HUES64 (cell line): Measurements from ENCODE around the gene CNTNAP2.
"Not testable (repeated sequence)": the region's sequence is repeated elsewhere in the genome, so short reads cannot be mapped to it uniquely, and the experiment has no call there.

Experiments
- H3K27ac ChIP-seq: 2 replicates; pipeline ENCODE4 v1.7.0; 2013; ENCODE audit warnings: low read depth, low read length, inconsistent platforms
- H3K27me3 ChIP-seq: 2 replicates; pipeline ENCODE4 v1.6.1; 2013; ENCODE audit warnings: mild to moderate bottlenecking, low read length; ENCODE audit not compliant: insufficient read depth
- H3K36me3 ChIP-seq: 2 replicates; pipeline ENCODE4 v1.6.1; 2013; ENCODE audit warnings: mild to moderate bottlenecking, low read length; ENCODE audit not compliant: insufficient read depth
- H3K4me1 ChIP-seq: 2 replicates; pipeline ENCODE4 v1.6.1; 2013; ENCODE audit warnings: mild to moderate bottlenecking, low read length, moderate library complexity; ENCODE audit not compliant: insufficient read depth
- H3K4me3 ChIP-seq: 2 replicates; pipeline ENCODE4 v1.5.1; 2013; ENCODE audit warnings: mild to moderate bottlenecking, low read length, moderate library complexity
- H3K9ac ChIP-seq: 2 replicates; pipeline ENCODE4 v1.6.1; 2013; ENCODE audit warnings: mild to moderate bottlenecking, low read depth, low read length
- H3K9me3 ChIP-seq: 2 replicates; pipeline ENCODE4 v1.6.1; 2013; ENCODE audit warnings: low read depth, low read length; ENCODE audit not compliant: insufficient read depth
- WGBS: fragments of 150-250, 120-280 bp; methylation state at CpG from one replicate; pipeline ENCODE4 v1.1.7; 2013; ENCODE audit warnings: missing lambda C conversion rate; 5-methylcytosine and 5-hydroxymethylcytosine counted together

CNTNAP2 gene

GRCh38 chr7:147089608-147090007, 973.0 kb downstream of the CNTNAP2 start:
- H3K27me3 ChIP-seq: no peaks in the 10 kb centered on the region
- WGBS: 100% methylated on average over 1 of the region's 1 CpG
- H3K9me3 ChIP-seq: no peaks in the 10 kb centered on the region
- no peaks in the 10 kb centered on the region for H3K36me3 ChIP-seq
- no peak overlapping the region for H3K9ac ChIP-seq
- H3K4me1 ChIP-seq: no peaks in the 10 kb centered on the region
- no peak overlapping the region for H3K27ac ChIP-seq
- no peak overlapping the region for H3K4me3 ChIP-seq

- no peaks in the 10 kb centered on the region for H3K36me3 ChIP-seq
- no peak overlapping the region for H3K27ac ChIP-seq
- H3K4me3 ChIP-seq: no peak overlapping the region
- H3K4me1 ChIP-seq: no peaks in the 10 kb centered on the region
- 95% methylated on average over 1 of the region's 2 CpGs for WGBS
- no peaks in the 10 kb centered on the region for H3K9me3 ChIP-seq
- no peak overlapping the region for H3K9ac ChIP-seq
- no peaks in the 10 kb centered on the region for H3K27me3 ChIP-seq
Observed at GRCh38 chr7:147096629-147097028, 980.0 kb downstream of the CNTNAP2 start.

GRCh38 chr7:147103224-147103623, 986.6 kb downstream of the CNTNAP2 start:
- Histone ChIP-seq H3K27me3 (no peaks in the 10 kb centered on the region), H3K4me3 (no peak overlapping the region), H3K4me1 (no peaks in the 10 kb centered on the region), H3K9me3 (no peaks in the 10 kb centered on the region), H3K9ac (no peak overlapping the region), H3K36me3 (no peaks in the 10 kb centered on the region), H3K27ac (no peak overlapping the region)
- no CpG with 5 or more reads among the region's 2 CpGs for WGBS

GRCh38 chr7:147106746-147107145, 990.1 kb downstream of the CNTNAP2 start:
- Histone ChIP-seq H3K9ac (no peak overlapping the region), H3K27me3 (no peaks in the 10 kb centered on the region), H3K4me3 (no peak overlapping the region), H3K9me3 (no peaks in the 10 kb centered on the region), H3K4me1 (no peaks in the 10 kb centered on the region), H3K36me3 (no peaks in the 10 kb centered on the region), H3K27ac (no peak overlapping the region)
- 87% methylated on average over 2 of the region's 2 CpGs for WGBS

- H3K4me1 ChIP-seq, H3K9ac ChIP-seq, H3K4me3 ChIP-seq, H3K27ac ChIP-seq, H3K36me3 ChIP-seq, H3K27me3 ChIP-seq: not testable (repeated sequence)
- H3K9me3 ChIP-seq: peaks cover 16% of the 10 kb centered on the region; the same call in 1 of the 2 replicates
- WGBS: 78% methylated on average over 1 of the region's 1 CpG
Observed at GRCh38 chr7:147114525-147114924, 997.9 kb downstream of the CNTNAP2 start.

- no peaks in the 10 kb centered on the region for H3K27me3 ChIP-seq
Observed at GRCh38 chr7:147136352-147136751, 1019.8 kb downstream of the CNTNAP2 start.

GRCh38 chr7:147145194-147145593, 1028.6 kb downstream of the CNTNAP2 start:
- no peaks in the 10 kb centered on the region for H3K9me3 ChIP-seq

More at GRCh38 chr7:147136352-147136751, 1019.8 kb downstream of the CNTNAP2 start:
- no peaks in the 10 kb centered on the region for H3K36me3 ChIP-seq
- no peak overlapping the region for H3K9ac ChIP-seq
- no peak overlapping the region for H3K27ac ChIP-seq
- WGBS: no CpG with 5 or more reads among the region's 2 CpGs
- H3K4me1 ChIP-seq: no peaks in the 10 kb centered on the region
- no peaks in the 10 kb centered on the region for H3K9me3 ChIP-seq
- no peak overlapping the region for H3K4me3 ChIP-seq

GRCh38 chr7:147146169-147146568, 1029.6 kb downstream of the CNTNAP2 start:
- Histone ChIP-seq H3K9ac (no peak overlapping the region), H3K27me3 (no peaks in the 10 kb centered on the region), H3K36me3 (no peaks in the 10 kb centered on the region), H3K27ac (no peak overlapping the region), H3K4me1 (peaks cover 12% of the 10 kb centered on the region), H3K9me3 (no peaks in the 10 kb centered on the region), H3K4me3 (no peak overlapping the region)
- WGBS: 96% methylated on average over 3 of the region's 3 CpGs

More at GRCh38 chr7:147145194-147145593, 1028.6 kb downstream of the CNTNAP2 start:
- H3K4me1 ChIP-seq: peaks cover 12% of the 10 kb centered on the region
- H3K4me3 ChIP-seq: no peak overlapping the region
- H3K9ac ChIP-seq: no peak overlapping the region
- H3K27ac ChIP-seq: peak overlapping the region; percentile 35; the same call in 1 of the 2 replicates
- 20% methylated on average over 2 of the region's 2 CpGs for WGBS
- H3K36me3 ChIP-seq: no peaks in the 10 kb centered on the region
- no peaks in the 10 kb centered on the region for H3K27me3 ChIP-seq

GRCh38 chr7:147151661-147152060, 1035.1 kb downstream of the CNTNAP2 start:
- Histone ChIP-seq H3K9me3 (no peaks in the 10 kb centered on the region), H3K36me3 (no peaks in the 10 kb centered on the region), H3K27ac (no peak overlapping the region), H3K4me1 (no peaks in the 10 kb centered on the region), H3K27me3 (no peaks in the 10 kb centered on the region), H3K9ac (no peak overlapping the region), H3K4me3 (no peak overlapping the region)

- Histone ChIP-seq H3K4me3 (no peak overlapping the region), H3K4me1 (no peaks in the 10 kb centered on the region), H3K9ac (no peak overlapping the region), H3K27me3 (no peaks in the 10 kb centered on the region), H3K36me3 (no peaks in the 10 kb centered on the region), H3K27ac (no peak overlapping the region), H3K9me3 (no peaks in the 10 kb centered on the region)
- 94% methylated on average over 3 of the region's 3 CpGs for WGBS
Observed at GRCh38 chr7:147153571-147153970, 1037.0 kb downstream of the CNTNAP2 start.

GRCh38 chr7:147161405-147161804, 1044.8 kb downstream of the CNTNAP2 start:
- WGBS: 100% methylated on average over 1 of the region's 1 CpG
- H3K4me3 ChIP-seq: no peak overlapping the region
- H3K36me3 ChIP-seq: no peaks in the 10 kb centered on the region
- H3K27ac ChIP-seq: no peak overlapping the region
- peaks cover 7% of the 10 kb centered on the region; the same call in 1 of the 2 replicates for H3K4me1 ChIP-seq
- no peaks in the 10 kb centered on the region for H3K27me3 ChIP-seq
- H3K9me3 ChIP-seq: no peaks in the 10 kb centered on the region
- H3K9ac ChIP-seq: no peak overlapping the region

GRCh38 chr7:147170341-147171012, 1053.9 kb downstream of the CNTNAP2 start:
- no peaks in the 10 kb centered on the region for H3K4me1 ChIP-seq
- 94% methylated on average over 14 of the region's 14 CpGs for WGBS
- H3K27me3 ChIP-seq: no peaks in the 10 kb centered on the region
- H3K9me3 ChIP-seq: no peaks in the 10 kb centered on the region
- H3K9ac ChIP-seq: no peak overlapping the region
- no peak overlapping the region for H3K4me3 ChIP-seq
- no peaks in the 10 kb centered on the region for H3K36me3 ChIP-seq
- H3K27ac ChIP-seq: no peak overlapping the region
